T-helper 9 cell (primary cell): ENCODE measurements around the gene RFTN1.
"Not testable (repeated sequence)": the region's sequence is repeated elsewhere in the genome, so short reads cannot be mapped to it uniquely, and the experiment has no call there.

Source experiments
- DNase-seq: peaks from one replicate; pipeline ENCODE4 v3.0.0-alpha.2; 2020

The RFTN1 gene

GRCh38 chr3:16318176-16318575 lies 195.3 kb downstream of the RFTN1 start:
- no peak for DNase-seq

GRCh38 chr3:16317561-16317945 lies 195.9 kb downstream of the RFTN1 start:
- no peak for DNase-seq

- DNase-seq: no peak
Measured at GRCh38 chr3:16316847-16317560, 196.5 kb downstream of the RFTN1 start.

DNA sequence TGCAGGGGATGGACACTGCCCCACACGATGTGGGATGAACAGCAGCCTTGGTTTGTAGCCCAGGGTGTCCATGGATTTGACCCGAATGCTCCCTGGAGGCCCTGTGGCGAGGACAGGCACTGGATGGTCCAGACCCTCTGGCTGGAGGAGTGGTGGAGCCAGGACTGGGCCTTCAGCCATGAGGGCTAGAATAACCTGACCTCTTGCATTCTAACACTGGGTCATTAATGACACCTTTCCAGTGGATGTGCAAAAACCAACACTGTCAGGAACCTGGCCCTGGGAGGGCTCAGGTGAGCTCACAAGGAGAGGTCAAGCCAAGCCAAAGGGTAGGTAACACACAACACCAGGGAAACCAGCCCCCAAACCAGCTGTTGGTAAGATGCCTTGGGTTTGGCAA lies 197.1 kb downstream of the RFTN1 start:
- no peak for DNase-seq

DNA sequence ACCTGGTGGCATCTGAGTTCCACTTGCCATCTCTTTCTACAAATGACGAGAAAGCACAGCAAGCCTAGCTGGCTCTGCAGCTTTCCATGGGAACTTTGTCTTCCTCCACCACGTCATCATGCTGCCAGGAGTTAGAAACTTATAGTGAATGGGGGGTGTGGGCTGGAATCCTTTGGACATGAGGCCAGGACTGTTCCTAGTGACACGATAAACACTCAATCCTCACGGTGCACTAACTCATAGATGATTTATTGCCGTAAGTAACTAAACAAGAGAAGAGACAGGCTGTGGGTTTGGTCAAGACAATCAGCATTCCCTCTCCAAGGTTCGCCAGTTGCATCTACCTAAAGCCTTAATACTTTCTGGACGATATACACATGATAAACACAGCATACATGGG lies 197.9 kb downstream of the RFTN1 start:
- no peak for DNase-seq

- no peak for DNase-seq
Measured at GRCh38 chr3:16313886-16314645, 199.4 kb downstream of the RFTN1 start.

DNA sequence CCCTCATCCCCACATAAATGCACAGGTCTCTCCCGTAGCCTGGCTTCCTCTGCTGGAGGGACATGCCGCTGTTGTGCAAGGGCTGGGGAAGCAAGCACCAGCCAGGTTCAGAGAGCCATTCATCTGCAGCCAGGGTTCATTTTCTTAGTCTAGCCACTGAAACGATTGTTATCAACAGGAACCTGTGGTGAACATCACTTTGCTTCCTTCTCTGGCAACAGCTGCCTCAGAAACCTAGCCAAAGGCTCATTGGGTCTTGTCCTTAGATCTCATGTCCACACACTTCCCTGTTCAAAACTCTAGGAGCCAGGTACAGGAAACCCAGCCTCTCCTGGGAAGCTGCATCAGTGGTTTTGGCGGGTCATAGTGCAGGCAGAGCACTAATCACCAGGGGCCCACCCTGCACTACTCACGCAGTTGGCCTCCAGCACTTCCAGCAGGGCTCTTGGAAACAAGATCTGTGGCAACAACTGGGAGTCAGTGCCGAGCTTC lies 201.5 kb downstream of the RFTN1 start:
- peak; percentile 49 for DNase-seq

DNA sequence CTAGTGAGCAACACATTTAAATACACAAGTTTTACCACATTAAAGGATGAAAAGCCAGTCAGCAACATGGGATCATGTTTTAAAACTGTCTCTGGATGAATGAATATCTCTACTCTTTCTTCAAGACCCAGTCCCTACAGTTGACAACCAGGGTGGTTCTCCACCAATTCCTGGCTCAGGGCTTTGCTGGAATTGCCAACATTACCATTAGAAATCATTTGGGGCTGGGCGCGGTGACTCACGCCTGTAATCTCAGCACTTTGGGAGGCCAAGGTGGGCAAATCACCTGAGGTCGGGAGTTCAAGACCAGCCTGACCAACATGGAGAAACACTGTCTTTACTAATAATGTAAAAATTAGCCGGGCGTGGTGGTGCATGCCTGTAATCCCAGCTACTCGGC lies 203.0 kb downstream of the RFTN1 start:
- not testable (repeated sequence) for DNase-seq

- peak; percentile 32 for DNase-seq
Measured at GRCh38 chr3:16309558-16309957, 203.9 kb downstream of the RFTN1 start.

DNA sequence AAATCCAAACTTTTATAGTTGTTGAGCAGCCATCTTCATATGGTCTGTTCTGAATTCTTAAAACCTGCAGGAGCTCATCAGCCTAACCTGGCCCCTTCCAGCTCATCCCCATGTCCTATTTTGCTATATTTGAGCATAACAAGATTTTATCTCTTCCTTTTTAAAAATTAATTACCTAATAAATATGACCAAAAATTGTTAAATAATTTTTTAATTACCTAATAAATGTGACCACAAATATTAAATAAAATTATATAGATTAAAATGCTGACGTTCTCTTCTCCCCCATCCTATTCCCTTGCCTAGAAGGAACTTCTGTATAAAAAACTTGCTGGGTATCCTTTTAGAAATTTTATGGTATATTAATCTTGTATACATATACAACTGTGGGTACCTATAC lies 204.8 kb downstream of the RFTN1 start:
- DNase-seq: no peak

GRCh38 chr3:16307832-16308531 lies 205.5 kb downstream of the RFTN1 start:
- DNase-seq: no peak

DNA sequence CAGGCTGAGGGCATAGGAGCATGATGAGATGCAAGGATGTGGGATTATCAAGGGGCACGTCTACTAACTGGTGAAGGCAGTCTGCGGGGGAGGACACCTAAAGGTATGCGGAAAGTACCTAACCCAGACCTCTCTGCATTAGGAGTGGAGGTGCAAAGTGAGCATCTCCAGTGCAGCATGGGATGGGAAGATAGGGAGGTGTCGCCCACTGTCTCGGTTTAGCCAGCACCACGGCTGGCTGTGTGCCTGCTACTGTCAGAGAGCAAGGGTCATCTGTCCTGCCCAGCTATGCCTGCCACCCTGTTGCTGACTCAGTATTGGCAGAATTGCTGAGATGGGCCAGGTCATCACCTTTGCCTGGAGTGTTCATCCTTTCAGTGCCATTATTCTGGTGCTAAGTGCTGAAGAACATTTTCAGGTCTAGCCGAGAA lies 208.4 kb downstream of the RFTN1 start:
- peak; percentile 28 for DNase-seq

DNA sequence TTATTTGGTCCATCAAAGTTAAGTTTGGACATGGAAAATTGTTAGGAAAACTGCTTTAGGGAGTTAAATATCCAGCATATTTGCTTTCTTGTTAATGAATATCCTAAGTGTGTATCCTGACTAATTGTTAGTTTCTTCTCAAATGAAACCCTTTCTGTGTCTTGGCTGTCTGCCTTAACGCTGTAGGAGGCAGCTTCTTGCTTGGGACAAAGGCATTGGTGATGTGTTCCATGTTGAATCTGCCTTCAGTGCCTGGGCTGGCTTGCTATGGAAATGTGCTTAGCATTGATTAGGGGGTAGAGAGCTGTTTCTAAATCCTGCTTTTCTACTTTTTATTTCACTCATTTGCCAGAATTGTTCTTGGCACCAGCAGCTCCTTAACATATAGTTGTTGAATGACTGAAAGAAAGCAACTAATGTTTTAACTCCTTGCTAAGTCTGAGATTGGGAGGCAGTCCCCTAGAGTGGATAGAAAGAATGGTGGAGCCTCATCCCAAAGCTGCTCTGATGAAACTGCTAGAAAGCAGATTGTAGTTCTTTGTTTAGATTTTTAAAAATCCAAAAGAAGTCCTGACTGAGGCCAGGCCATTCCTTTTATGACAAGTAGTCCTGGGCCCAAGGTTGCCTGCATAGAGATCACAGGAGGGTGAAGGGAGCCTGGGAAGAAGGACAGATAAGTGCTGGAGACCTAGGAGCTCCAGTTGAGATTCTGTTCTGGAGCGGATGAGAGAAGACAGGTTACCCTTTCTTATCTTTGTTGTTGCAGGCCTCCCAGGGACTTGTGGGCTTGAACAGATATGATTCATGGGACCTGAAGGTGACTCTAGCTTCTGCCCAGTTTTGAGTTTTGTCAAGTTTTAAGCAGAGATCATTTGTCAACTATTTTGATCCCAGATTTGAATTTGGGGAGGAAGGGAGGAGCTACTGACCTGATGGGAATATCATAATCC lies 209.2 kb downstream of the RFTN1 start:
- DNase-seq: no peak

DNA sequence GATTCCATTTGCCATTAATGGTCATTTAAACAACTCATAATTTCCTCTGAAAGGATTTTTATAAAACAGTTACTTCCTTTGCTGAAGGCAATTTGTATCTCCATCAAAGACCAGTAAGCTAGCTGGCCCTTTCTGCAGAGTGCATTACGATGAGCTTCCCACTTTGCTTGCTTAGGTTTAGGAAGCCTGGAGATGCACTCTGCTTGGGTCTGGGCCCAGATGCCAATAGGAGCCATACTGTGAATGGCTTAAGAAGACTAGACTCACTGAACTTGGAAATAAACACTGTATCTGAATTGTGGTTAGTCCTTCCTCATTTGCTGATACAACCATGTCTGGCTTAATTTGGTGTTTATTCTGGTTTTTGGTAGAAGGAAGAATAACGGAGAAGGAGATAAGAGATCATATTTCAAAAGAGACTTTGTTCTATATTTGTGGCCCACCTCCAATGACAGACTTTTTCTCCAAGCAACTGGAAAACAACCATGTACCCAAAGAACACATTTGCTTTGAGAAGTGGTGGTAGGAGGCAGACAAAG lies 210.4 kb downstream of the RFTN1 start:
- DNase-seq: no peak

DNA sequence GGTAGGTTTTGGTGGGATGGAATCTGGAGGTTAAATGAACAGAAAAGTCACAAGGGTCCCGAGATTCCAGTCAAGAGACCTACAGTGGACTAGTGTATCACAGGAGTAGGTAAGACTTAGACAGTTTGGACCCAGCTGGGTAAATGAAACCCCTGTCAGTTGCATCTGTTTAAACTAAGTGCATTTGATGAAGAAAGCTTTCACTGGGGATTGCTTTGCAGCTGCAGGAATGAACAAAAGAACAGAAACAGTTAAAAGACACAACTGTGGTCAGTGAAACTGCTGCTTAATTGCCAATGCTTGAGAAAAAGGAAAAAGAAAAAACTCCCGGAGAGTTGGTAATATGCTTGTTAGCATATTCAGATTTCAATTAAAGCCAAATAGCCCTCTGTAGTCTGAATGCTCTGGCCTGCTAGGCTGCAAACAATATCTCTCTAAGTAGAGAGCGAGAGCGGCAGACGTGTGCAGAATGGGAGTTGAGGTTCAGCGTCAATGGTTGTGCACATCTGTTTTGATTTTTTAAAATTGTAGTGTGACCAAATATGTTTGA lies 211.3 kb downstream of the RFTN1 start:
- no peak for DNase-seq

DNA sequence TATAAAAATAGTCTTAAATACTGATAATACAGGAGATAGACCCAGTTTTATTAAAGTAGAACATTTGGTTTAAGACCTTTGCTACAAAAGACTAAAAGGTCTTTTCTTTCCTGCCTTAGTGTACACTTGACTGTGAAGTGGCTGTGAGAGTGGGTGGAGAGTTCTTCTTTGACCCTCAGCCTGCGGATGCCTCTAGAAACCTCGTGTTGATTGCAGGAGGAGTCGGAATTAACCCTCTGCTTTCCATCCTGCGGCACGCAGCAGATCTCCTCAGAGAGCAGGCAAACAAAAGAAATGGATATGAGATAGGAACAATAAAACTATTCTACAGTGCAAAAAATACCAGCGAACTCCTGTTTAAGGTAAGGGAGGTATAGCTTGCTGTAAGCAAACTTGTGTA lies 212.0 kb downstream of the RFTN1 start:
- DNase-seq: no peak

DNA sequence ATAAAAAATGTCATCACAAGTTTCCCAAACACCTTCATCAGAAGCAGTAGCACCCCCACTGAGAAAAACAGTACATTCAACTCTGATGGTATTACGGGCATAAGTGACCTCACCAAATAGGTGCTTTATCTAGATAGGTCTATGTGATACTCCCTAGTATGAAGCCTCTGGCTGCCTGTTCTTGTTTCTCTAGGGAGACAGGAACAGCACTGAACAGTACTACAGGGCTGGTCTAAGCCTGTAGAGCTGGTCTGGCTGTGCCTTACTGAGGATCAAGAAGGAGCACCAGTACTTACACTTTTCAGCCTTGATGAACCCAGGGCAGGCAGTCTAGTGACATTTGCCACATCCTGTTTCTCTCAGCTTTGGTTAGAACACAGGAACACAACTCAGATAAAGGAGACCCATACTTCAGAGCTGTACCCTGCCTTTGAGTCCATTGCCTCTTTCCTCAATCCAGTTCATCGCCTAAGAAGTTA lies 212.6 kb downstream of the RFTN1 start:
- peak; percentile 23 for DNase-seq

DNA sequence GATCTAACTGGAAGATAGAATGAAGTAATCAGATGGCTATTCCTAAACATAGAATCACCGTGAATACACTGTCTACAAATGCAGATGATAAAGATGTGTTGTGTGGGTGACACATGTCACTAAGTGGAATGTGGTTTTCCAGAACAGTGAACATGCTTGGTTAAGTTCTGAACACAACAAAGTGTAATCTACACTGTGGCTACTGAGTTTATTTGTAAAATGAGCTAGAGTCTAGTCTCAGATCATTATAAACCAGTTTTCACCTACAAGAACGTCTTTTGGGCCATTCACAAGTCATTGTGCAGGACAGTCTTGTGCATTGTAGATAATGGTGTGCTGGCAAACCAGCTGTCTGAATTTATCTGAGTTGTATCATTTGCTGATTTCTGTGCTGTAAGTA lies 213.2 kb downstream of the RFTN1 start:
- DNase-seq: no peak

DNA sequence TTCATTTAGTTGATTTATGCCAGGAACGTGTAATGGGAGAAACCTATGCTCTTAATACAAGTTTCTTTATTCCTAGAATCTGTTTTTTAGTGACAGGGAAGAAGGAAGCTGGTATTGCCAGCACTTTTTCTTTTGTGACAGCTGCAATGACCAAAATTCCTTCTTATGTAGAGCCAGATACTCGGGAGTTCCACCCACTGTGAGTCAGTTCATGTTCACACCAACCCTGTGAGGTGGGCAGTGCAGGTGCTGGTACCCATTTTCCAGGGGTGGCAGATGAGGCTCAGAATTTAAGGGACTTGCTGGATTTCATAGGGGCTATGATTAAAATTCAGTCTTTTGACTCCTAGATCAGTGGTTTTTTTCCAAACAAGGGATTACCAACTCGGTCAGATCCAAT lies 213.8 kb downstream of the RFTN1 start:
- DNase-seq: no peak

DNA sequence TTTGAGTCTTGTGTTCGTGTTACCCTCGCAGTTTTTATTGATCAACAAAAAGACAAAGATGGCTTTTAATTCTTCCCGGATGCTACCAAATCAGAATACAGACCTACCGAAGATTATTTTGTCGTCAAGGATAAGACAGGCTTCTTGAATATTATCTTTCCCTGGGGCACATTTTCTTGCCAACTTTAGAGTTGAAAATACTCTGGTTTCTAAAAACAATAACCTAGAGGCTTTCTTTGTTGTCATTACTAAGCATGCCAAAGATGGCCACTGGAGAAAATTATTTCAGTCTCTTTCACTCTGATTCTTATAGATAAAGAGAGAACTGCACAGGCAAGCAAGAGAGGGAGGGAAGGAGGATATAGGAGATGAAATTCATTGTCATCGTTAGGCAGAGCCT lies 214.6 kb downstream of the RFTN1 start:
- DNase-seq: no peak

- DNase-seq: no peak
Measured at GRCh38 chr3:16297997-16298885, 215.3 kb downstream of the RFTN1 start.
